ENCODE measurements around the gene MICALL1.
"Not testable (repeated sequence)": the region's sequence is repeated elsewhere in the genome, so short reads cannot be mapped to it uniquely, and the experiment has no call there.

Gene MICALL1

DNA sequence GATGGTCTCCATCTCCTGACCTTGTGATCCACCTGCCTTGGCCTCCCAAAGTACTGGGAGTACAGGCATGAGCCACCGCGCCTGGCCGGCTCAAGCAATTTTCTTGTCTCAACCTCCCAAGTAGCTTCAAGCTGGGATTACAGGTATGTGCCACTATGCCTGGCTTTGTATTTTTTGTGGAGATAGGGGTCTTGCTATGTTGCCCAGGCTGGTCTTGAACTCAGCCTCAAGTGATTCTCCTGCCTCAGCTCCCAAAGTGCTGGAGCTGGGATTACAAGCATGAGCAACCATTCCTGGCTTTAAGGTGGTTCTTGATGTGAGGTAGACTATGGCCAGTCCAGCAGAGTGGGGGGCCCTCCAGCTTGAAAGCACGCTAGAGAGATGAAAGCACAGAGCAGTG is 55.0 kb downstream of the MICALL1 start:
- DNase-seq, result no peak

DNA sequence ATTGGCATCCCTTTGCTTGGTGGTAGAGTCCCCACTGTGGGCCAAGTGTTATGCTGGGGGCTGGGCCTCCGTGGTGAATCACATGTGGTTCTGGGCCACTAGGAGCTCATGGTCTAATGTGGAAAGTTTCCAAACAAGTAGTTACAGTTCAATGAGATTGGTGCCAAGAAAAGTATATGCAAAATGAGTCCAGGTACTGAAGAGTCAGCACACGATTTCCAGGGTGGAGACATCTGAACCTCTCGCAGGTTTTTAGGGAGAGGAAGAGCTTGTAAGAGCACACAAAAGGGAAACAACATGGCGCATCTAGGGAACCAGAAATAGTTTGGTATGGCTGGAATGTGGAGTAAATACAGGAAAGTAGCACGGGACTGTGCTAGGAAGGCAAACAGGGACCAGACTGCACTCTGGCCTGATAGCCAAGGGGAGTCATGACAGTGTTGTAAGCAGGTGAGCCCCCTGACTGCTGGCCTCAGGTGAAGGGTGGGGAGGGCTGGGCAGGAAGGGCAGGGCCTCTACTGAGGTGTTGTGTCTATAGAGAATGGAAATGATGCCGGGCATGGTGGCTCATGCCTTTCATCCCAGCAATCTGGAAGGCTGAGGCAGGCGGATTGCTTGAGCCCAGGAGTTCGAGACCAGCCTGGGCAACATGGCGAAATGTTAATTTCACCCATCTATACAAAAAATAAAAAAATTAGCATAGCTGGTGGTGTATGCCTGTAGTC is 60.0 kb downstream of the MICALL1 start:
- no peak for DNase-seq

DNA sequence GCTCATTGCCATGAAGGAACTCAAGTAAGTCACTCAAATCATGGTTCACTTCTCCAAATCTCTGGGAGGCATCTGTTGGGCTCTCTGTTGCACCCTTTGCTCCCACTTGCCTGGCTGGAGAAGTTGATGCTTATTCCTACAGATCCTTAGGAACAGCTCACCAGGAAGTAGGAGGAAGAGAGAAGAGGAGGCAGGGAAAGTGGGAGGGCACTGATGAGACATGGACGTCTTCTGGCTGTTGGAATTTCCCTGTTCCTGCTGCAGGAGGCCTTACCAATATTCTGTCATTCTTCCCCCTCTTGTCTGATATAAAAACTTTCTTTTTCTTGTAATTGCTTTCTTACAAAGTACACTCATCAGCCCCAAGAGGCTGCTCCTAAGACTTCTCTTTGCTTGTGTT is 61.0 kb downstream of the MICALL1 start:
- no peak for DNase-seq

DNA sequence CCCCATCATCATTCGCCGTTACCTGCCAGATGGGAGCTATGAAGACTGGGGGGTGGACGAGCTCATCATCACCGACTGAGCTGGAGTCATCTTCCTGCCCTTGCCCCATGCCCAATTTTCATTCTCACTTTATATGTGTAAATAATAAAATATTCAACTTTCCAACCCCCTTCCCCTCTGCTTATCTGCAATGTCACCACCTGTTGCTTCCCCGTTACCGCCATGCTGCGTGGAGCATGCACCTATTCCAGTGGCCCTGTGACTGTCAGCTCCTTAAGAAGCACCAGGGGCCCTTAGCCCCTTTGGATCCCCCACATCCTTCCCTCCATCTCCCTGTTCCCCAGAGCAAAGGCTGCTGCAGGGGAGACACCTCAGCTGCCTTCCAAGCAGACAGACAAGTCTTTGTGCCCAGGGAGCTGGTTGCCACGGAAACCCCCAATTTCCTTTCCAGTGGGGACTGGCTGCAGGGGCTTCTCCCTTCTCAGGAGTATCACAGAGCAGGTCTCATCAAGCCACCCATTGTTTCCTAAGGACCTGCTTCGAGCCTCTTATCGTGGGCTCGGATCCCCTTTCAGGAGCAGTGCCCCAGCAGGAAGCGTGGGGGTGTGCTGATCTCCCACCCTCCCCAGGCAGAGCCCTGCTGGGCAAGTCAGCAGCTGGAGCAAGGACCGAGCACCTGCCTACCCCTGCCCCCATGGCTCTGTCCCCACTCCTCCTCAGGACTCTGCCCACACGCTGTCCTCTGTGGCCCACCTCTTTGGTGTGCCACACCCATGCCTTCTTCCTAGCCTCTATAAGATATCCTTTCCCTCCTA is 61.7 kb downstream of the MICALL1 start:
- no peak for DNase-seq

DNA sequence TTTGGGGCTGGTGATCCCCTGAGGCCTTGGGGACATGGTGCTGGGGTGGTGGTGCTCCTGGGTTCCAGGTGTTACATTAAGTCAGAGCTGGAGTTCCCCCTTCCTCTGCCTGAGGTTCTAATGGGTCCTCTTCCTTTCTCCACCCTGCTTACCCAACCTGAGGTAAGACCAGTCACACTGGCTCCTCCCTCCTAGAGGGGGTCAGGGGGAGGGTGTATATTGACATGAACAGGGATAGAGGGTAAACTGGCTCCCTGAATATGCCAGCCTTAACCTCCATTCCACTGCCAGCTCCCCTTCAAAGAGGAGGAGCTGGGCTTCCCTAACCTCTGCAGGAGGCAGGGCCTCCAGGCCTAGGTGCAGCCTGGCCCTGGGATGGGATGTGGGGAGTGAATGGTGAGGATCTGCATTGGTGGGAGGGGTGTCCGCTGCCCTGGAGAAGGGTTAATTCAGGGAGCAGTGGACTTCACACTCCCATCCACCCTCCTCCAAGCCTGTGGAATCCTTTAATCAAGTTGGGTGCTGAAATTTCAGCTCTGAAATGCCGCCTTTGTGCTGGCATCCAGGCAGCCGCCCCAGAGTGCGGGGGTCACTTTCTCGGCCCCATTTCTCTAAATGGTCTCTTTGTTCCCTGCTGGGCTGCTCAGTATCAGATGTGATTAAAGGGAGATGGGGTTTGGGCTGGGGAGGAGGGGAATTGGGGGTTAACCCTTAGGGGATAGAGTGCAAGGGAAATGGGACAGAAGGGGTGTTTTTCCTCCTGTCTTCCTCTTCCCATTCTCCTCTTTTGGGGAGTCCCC is 62.6 kb downstream of the MICALL1 start:
- DNase-seq, result no peak

DNA sequence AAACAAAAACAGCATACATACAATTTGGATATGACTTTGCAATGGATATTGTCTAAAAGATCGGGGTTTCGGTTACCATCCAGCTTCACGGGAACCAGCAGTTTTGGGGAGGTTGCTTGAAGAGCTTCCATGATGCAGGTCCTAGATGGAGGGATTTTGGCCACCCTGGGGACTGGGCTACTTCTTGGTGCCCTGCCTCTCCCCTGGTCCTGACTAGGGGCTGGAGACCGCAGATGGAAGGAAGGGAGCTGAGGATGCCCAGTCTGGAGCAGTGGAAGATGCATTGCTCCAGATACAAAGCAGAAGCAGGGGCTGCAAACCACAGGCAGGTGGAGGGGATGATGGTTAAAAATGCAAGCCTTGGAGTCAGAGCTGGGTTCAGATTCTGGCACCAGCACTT is 64.8 kb downstream of the MICALL1 start:
- DNase-seq, result no peak

DNA sequence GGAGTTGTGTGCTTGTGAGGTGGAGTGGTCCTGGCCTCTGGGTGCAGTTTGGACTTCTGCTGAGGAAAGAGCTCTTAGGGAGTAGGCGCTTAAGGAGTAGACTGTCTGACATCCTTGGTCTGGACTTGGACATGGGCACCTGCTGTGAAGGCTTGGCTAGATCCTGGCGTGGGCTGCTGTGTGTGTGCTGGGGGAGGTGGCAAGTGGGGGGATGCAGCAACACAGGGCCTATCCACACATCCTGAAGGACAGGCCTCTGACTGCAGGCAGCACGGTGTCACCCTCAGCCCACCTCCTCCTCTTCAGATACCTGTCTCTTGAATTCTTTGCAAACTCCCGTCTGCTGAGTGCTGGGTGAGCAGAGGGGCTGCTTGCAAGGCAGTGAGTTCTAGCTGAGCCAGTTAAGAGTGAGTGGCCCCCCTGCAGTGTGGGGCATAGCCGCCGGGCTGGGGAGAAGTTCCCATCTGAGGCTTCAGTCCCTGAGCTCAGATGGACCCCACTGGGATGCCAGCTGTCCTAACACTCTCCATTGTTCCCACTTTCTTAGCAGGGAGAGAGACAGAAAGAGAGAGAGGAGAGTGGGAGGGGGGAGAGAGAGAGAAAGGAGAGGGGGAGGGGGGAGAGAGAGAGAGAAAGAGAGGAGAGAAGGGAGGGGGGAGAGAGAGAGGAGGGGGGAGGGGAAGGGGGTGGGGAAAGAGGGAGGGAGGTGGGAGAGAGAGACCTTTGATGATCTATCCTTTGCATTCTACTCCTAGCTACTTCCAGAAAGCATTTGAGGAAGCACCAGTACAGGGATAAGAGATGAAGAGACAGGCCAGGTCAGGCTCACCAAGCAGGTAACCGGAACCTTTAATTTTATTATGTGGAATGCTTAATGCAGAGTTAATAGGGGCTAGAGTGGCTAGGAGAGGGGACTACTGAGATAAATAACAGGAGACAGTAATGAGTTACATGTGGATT is 65.7 kb downstream of the MICALL1 start:
- no peak for DNase-seq

DNA sequence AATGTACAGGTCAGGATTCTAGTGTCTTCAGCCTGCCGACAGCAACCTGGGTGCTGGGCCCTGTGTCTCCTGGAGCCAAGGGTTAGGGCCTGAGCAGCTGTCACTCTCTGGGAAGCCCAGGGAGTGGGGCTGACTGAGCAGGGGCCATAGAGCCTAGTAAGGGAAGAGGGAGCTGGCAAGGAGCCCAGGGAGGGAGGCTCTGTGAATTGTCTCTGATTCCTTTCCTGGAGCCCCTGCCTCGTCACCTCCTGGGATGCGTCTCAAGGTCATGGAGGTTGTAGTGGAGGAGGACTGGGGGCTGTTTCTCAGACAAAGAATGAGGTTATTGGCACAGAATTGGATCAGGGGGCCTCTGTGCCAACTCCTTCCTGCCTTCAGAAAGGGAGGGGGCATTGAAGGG is 66.4 kb downstream of the MICALL1 start:
- DNase-seq, result no peak

DNA sequence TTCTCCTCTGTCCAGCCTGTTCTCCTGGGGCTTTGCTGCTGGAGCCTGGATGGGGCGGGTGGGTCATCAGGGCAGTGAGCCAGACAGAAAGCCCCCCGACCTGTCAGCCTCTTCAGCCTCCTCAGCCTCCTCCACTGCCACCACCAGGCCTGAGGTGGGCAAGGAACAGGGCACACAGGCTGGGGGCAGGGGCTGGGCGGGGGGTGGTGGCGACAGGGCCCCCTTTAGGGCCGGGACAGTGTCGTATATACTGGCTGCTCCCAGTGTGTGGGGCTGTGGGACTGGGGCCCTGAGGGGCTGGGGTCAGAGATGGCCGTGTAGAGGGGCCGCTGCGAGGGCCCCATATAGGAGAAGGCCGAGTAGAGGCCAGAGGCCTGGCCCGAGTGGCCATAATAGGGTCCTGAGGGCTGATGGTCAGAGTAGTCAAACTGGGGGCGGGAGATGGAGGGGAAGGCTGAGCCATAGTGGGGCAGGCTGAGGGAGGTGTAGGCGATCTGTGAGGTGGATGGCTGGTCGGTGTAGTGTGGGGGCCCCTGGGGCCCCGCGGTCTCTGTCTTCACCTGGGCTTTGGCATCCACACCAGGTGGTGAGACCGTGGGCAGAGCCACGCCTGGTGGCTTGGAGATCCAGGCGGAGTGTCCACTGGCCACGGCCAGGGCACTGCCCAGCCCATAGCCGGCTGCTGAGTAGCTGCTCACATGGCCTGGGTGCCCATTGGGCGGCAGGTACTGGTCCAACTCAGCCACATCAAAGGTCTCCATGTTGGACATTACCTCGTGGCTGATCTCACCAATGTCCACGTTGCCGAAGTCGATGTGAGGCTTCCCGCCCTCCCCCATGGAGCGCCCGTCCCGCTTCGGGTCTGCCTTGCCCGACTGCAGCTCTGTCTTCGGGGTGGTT is 67.4 kb downstream of the MICALL1 start:
- DNase-seq, result no peak

DNA sequence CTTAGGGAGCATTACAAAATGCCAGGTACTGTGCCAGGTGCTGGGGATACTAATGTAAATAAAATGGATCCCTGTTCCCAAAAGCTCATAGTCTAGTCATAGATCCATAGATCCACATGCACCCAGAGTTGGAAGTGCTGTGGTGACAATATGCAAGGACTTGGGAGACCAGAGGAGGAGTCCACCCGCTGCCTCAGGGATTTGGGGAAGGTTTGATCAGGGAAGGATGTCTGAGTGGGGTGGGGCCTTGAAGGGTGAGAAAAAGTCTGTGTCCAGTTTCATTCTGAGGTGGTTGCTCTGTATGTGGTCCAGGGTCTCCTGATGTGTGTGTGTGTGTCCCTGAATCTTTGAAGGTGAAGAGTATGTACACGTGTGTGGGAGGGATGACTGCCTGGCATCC is 69.1 kb downstream of the MICALL1 start:
- DNase-seq, result no peak

DNA sequence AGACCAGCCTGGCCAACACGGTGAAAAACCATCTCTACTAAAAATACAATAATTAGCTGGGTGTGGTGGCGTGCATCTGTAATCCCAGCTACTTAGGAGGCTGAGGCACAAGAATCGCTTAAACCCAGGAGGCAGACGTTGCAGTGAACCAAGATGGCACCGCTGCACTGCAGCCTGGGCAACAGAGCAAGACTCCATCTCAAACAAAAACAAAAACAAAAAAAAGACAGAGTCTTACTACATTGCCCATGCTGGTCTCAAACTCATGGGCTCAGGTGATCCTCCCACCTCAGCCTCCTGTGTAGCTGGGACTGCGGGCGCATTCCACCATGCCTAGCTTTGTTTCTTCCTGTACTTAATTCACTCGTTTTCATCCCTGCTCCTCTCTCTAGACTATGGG is 69.9 kb downstream of the MICALL1 start:
- DNase-seq, result not testable (repeated sequence)

DNA sequence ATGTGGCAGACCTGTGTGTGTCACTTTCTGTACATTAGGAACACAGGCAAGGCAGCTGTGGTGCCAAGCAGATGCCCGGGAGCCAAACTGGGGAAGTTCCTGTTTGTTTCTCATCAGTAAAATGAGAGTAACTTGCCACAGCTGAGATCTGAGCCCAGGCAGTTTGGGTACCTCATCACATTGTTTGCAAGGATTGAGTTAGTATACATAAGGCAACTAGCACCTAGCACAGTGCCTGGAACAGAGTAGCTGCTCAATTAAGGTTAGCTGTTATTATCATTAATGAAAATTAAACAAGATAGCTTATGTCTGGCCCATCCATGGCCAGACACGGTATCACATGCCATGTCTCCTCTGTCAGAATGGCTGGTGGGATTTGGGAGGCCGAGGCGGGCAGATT is 70.5 kb downstream of the MICALL1 start:
- no peak for DNase-seq

DNA sequence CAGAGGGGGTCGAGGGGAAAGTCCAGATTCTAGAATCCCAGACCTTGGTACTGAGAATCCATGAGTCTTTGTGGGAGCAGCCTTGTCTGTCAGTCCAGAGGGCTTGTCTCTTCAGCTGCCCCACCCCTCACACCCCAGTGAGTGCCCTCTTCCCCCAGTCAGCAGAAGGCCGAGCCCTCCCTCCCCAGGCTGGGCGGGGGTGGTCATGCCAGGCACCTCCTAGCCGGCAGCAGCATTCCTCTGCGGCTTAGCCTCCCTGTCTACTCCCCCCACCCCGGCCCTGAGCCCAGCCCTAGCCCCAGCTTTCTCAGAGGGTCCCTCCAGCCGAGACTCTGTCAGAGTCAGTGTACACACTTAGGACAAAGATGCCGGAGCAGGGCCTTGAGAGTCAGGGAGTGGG is 73.7 kb downstream of the MICALL1 start:
- DNase-seq, result no peak

DNA sequence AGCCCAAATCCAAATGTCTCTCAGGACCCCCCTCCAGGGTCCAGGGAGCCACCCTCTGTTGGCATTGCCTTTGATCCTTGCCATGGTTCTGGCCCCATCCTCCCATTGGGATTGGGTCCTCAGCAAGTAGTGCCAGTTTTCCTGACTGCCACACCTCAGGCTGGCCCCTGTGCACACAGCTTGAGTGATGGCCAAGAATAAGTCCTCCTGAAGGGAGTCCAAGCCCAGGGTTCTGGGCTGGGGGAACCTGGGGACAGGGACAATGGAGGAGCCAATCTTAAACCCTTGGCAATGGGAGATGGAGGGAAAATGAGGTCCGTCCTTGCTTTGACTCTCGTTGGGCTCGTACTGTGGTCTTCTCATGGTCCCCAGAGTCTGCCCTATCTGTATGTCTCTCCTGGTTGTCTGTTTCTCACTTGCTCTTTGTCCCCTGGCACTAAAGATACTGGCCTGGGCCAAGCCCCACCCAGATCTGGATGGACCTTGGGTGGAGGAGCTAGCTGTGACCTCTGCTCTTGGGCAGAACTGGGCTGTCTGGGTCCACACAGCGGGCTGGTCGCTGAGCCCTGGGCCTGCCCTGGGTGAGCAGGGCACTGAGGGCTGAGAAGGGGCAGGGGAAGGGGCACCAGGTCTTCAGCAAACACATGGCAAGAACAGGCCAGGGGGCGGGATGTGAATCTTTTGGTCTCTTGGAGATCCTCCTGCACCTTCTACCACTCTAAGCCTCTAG is 75.3 kb downstream of the MICALL1 start:
- no peak for DNase-seq

DNA sequence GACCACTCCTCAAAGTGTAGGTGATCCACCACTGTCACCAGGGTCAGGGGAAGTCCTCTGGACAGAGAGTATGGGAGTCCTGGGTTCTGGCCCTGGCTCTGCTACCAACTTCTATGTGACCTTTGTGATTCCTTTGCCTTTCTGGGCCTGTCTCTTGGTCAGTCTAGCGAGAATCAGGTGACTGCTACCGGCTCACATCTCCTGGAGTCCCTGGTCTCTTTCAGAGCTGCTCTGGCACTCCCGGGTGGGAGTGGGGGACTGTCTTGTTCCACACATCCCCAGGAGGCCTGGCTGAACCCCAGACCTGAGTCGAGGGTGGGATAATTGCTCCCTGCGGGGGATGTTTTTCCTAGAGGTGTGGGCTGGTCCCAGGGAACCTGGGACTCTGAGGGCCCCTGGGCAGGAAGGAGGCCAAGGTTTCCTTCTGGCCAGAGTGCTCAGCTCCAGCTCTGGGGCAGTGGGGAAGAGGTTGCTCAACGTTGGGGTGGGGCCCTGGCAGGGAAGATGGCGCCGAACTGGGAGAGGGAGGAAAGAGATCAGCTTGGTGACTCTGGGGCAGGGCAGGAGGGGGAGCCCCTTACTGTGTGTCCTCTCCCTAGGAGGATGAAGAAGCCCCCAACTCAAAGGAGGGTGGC is 76.2 kb downstream of the MICALL1 start:
- DNase-seq, result no peak

DNA sequence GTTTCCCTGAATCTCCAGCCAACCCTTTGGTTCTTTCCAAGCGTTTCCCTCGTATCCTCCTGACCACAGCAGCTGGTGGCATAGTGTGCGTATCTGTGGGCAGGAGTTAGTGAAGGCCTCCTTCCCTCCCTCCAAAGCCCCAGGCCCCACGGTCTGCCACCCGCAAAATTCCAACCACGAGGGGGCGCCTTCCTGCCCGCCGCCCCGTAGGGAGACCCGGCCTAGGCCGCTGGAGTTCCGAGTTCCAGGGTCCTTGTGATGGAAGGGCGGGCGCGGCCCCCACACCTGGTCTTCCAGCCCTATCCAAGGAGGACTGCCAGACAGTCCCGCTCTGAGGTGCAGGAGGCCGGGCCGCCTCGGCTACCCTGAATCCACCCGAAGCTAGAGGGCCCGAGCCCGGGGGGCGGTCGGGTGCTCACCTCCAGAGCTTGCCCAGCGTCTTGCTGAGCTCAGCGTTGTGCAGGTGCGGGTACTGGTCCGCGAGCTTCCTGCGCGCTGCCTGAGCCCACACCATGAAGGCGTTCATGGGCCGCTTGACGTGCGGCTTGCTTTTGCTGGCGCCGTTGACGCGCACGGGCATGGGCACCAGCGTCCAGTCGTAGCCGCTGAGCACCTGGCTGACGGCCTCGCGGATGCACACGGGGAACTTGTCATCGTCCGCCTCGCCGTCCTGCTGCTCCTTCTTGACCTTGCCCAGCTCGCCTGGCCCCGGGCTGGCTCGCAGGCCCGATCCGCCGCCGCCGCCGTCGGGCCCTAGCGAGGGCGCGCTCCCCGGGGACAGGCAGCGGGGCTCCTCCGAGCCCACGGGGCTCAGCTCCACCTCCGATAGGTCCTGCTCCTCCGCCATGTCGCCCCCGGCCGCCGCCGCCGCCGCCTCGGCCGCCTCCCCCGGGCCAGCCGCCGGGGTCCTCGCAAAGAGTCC is 77.1 kb downstream of the MICALL1 start:
- DNase-seq, result no peak

DNA sequence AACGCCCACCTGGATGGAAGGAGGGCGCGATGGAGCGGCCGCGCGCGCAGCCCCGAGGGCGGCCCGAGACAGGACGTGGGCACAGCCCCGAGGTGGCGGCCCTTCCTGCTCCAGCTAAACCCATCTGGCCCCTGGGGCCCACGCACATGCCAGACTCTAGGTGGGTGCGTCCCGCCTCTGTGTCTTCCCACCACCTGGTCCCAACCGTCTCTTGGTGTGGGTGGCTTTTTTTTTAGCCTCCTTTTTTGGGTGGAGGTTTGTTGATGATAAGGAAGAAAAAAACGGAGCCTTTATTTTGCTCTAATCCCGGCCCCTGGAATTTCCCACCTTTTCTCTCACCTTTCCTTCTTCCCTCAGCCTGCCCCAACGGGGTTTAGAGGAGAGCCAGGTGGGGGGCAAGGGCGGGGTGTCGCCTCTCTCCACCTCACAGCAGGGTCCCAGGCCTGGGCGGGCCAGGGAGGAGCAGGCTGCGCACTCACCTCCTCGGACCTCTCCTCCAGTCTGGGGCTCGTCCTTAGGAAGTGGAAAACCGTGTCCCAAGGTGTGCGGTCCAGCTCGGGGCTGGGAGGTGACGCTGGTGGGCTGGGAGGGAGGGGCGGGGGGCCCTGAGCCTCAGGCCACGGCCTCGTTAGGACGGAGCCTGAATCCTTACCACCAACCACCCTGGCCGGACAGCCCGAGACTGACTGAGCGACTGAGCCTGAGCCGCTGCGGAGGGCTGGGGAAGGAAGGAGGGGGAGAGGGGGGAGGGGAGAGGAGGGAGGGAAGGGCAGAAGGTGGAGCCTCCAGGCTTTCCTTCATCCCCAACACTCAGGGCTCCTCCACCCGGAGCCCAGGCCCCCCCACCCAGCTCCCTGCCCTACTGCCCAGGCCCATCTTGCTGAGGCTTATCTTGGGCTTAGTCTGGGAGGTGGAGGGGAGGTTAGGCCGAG is 78.0 kb downstream of the MICALL1 start, which contains the start of gene SOX10:
Gene SOX10 (minus strand): TSS at position 696 of the 932 bp plus-strand sequence. CDS start 771 bp downstream, outside the sequence.
- DNase-seq, result no peak

Measured in NCI-H2029 (cell line).